ENCODE data around the gene DTWD1. TPM values are rescaled to one million over a fixed set of nuclear protein-coding genes. Genes with fewer than 3 reads are reported as not detected.
"Not testable (repeated sequence)": the region's sequence is repeated elsewhere in the genome, so short reads cannot be mapped to it uniquely, and the experiment has no call there.

The DTWD1 gene, protein sequence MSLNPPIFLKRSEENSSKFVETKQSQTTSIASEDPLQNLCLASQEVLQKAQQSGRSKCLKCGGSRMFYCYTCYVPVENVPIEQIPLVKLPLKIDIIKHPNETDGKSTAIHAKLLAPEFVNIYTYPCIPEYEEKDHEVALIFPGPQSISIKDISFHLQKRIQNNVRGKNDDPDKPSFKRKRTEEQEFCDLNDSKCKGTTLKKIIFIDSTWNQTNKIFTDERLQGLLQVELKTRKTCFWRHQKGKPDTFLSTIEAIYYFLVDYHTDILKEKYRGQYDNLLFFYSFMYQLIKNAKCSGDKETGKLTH
- 10 to 100 TPM; 22.6 to 98.1 (median 71.5) TPM for total RNA-seq

GRCh38 chr15:49620658-49621368 lies at the start of gene DTWD1, which contains the start of gene FAM227B:
Gene DTWD1, plus strand, starts transcription at chr15:49621048. Its CDS starts 4,120 bp downstream, at chr15:49625168.
Gene FAM227B, minus strand, starts transcription at chr15:49620818. Its CDS starts 5,647 bp downstream, at chr15:49615171.
- Histone ChIP-seq H3K4me1 (no peaks in the 10 kb centered on the region), H3K27me3 (no peaks in the 10 kb centered on the region), H3K4me3 (peak within 1 kb of the TSS; percentile 77 to 78), H3K36me3 (no peaks in the 10 kb centered on the region), H3K27ac (peak within 1 kb of the TSS; percentile 95 to 96), H3K9me3 (peaks cover 0 to 6% of the 10 kb centered on the region in 2 donors)
- intact Hi-C loops (cut with DNase I; ENCODE audit: low total_unique reads), result no loop called here
- TF ChIP-seq, protein P1, sequence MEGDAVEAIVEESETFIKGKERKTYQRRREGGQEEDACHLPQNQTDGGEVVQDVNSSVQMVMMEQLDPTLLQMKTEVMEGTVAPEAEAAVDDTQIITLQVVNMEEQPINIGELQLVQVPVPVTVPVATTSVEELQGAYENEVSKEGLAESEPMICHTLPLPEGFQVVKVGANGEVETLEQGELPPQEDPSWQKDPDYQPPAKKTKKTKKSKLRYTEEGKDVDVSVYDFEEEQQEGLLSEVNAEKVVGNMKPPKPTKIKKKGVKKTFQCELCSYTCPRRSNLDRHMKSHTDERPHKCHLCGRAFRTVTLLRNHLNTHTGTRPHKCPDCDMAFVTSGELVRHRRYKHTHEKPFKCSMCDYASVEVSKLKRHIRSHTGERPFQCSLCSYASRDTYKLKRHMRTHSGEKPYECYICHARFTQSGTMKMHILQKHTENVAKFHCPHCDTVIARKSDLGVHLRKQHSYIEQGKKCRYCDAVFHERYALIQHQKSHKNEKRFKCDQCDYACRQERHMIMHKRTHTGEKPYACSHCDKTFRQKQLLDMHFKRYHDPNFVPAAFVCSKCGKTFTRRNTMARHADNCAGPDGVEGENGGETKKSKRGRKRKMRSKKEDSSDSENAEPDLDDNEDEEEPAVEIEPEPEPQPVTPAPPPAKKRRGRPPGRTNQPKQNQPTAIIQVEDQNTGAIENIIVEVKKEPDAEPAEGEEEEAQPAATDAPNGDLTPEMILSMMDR (IDR thresholded peaks at IDR 0.05), result peak in 3 of 4 experiments; percentile 11 to 33 (median 22)
- TF ChIP-seq POLR2A (IDR thresholded peaks at IDR 0.05), result peak; percentile 76 to 96
- DNase-seq, result peak; percentile 96 to 97

DNA sequence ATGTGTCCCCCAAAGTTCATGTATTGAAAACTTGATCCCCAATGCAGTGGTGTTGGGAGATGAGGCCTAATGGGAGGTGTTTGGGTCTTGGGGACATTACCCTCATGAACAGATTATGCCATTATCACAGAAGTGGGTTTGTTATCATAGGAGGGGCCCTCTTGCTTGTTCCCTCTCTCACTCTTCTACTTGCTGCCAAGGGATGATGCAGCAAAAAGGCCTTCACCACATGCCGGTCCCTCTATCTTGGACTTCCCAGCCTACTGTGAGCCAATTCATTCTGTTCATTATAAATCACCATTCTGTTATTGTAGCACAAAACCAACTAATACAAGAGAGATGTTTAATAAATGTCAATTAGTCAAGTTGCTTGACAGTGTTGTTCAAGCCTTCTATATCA lies 47.4 kb upstream of the DTWD1 start:
- TF ChIP-seq, protein P1 (IDR thresholded peaks at IDR 0.05), result no peak
- no peak for TF ChIP-seq POLR2A (IDR thresholded peaks at IDR 0.05)
- intact Hi-C loops (cut with DNase I; ENCODE audit: low total_unique reads), result no loop called here
- no peaks in the 10 kb centered on the region for H3K4me1 ChIP-seq
- H3K27ac ChIP-seq, result no peak overlapping the region
- DNase-seq, result no peak
- H3K27me3 ChIP-seq, result no peaks in the 10 kb centered on the region
- no peaks in the 10 kb centered on the region for H3K36me3 ChIP-seq
- peaks cover 0 to 9% of the 10 kb centered on the region in 2 donors for H3K9me3 ChIP-seq
- H3K4me3 ChIP-seq, result no peak overlapping the region

GRCh38 chr15:49589030-49589429 lies 31.8 kb upstream of the DTWD1 start:
- no peak for TF ChIP-seq POLR2A (IDR thresholded peaks at IDR 0.05)
- TF ChIP-seq, protein P1 (IDR thresholded peaks at IDR 0.05), result no peak
- H3K9me3 ChIP-seq, result no peaks in the 10 kb centered on the region
- no peak overlapping the region for H3K4me3 ChIP-seq
- H3K27ac ChIP-seq, result no peak overlapping the region
- no peak for DNase-seq
- no peaks in the 10 kb centered on the region for H3K36me3 ChIP-seq
- no peaks in the 10 kb centered on the region for H3K4me1 ChIP-seq
- no peaks in the 10 kb centered on the region for H3K27me3 ChIP-seq
- intact Hi-C loops (cut with DNase I; ENCODE audit: low total_unique reads), result no loop called here

DNA sequence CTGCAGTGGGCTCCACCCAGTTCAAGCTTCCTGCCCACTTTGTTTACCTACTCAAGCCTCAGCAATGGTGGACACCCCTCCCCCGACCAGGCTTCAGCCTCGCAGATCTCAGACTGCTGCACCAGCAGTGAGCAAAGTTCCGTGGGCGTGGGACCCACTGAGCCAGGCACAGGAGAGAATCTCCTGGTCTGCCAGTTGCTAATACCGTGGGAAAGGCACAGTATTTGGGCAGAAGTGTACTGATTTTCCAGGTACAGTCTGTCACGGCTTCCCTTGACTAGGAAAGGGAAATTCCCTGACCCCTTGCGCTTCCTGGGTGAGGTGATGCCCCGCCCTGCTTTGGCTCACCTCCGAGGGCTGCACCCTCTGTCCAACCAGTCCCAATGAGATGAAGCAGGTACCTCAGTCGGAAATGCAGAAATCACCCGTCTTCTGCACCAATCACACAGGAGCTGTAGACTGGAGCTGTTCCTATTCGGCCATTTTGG lies 28.0 kb upstream of the DTWD1 start:
- H3K9me3 ChIP-seq; DNase-seq; intact Hi-C loops (cut with DNase I; ENCODE audit: low total_unique reads); H3K27me3 ChIP-seq; H3K4me3 ChIP-seq; H3K36me3 ChIP-seq; H3K4me1 ChIP-seq; H3K27ac ChIP-seq: not testable (repeated sequence)

- Histone ChIP-seq H3K9me3 (peaks cover 0 to 8% of the 10 kb centered on the region in 2 donors), H3K4me3 (no peak overlapping the region), H3K4me1 (no peaks in the 10 kb centered on the region), H3K27ac (no peak overlapping the region), H3K36me3 (no peaks in the 10 kb centered on the region), H3K27me3 (no peaks in the 10 kb centered on the region)
- DNase-seq, result no peak
- intact Hi-C loops (cut with DNase I; ENCODE audit: low total_unique reads), result no loop called here
- TF ChIP-seq, protein P1 (IDR thresholded peaks at IDR 0.05), result no peak
- no peak for TF ChIP-seq POLR2A (IDR thresholded peaks at IDR 0.05)
These were observed 16.0 kb upstream of the DTWD1 start for GRCh38 chr15:49604625-49605409.
